KMS-11 (cell line): ENCODE measurements around the gene TRIP13.

Experiments
- H2AFZ ChIP-seq: fragments of 200-600 bp; sonication (generic); 2 replicates; pipeline ENCODE4 v1.6.1; 2016; ENCODE audit warnings: antibody characterized with exemption, mixed run types, low read depth
- H3K27ac ChIP-seq: fragments of 200-600 bp; sonication (generic); 2 replicates; pipeline ENCODE4 v1.6.1; 2016; ENCODE audit warnings: mild to moderate bottlenecking, mixed run types
- H3K27me3 ChIP-seq: fragments of 200-600 bp; sonication (generic); 2 replicates; pipeline ENCODE4 v1.6.1; 2017; ENCODE audit warnings: mild to moderate bottlenecking, low read depth, mixed run types, moderate library complexity; ENCODE audit not compliant: insufficient read depth
- H3K36me3 ChIP-seq: fragments of 200-600 bp; sonication (generic); 2 replicates; pipeline ENCODE4 v1.6.1; 2017; ENCODE audit warnings: mild to moderate bottlenecking, mixed run types; ENCODE audit not compliant: insufficient read depth
- H3K4me1 ChIP-seq: fragments of 200-600 bp; sonication (generic); 2 replicates; pipeline ENCODE4 v1.6.1; 2016; ENCODE audit warnings: mild to moderate bottlenecking, low read depth, mixed run types; ENCODE audit not compliant: poor library complexity, severe bottlenecking
- H3K4me2 ChIP-seq: fragments of 200-600 bp; sonication (generic); 2 replicates; pipeline ENCODE4 v1.7.0; 2016; ENCODE audit warnings: mild to moderate bottlenecking, mixed run types
- H3K4me3 ChIP-seq: fragments of 200-600 bp; sonication (generic); IDR thresholded peaks from 2 replicates; pipeline ENCODE4 v1.6.1; 2017; ENCODE audit warnings: low read depth, low read length, mixed read lengths; ENCODE audit not compliant: insufficient read depth
- H3K79me2 ChIP-seq: fragments of 200-600 bp; sonication (generic); 2 replicates; pipeline ENCODE4 v1.6.1; 2016; ENCODE audit warnings: low read depth, mixed run types; ENCODE audit not compliant: insufficient read depth
- H3K9ac ChIP-seq: fragments of 200-600 bp; sonication (generic); 2 replicates; pipeline ENCODE4 v1.6.1; 2016; ENCODE audit warnings: mild to moderate bottlenecking, mixed run types
- H4K20me1 ChIP-seq: fragments of 200-600 bp; sonication (generic); 2 replicates; pipeline ENCODE4 v1.6.1; 2016; ENCODE audit warnings: mild to moderate bottlenecking, mixed run types; ENCODE audit not compliant: insufficient read depth
- TF ChIP-seq, protein P1 (sequence below): fragments of 200-600 bp; sonication (generic); conservative IDR thresholded peaks from 2 replicates; pipeline ENCODE4 v1.6.1; 2017; ENCODE audit warnings: low read depth, mild to moderate bottlenecking, antibody characterized with exemption, low read length, moderate library complexity, mixed read lengths

Gene TRIP13

DNA sequence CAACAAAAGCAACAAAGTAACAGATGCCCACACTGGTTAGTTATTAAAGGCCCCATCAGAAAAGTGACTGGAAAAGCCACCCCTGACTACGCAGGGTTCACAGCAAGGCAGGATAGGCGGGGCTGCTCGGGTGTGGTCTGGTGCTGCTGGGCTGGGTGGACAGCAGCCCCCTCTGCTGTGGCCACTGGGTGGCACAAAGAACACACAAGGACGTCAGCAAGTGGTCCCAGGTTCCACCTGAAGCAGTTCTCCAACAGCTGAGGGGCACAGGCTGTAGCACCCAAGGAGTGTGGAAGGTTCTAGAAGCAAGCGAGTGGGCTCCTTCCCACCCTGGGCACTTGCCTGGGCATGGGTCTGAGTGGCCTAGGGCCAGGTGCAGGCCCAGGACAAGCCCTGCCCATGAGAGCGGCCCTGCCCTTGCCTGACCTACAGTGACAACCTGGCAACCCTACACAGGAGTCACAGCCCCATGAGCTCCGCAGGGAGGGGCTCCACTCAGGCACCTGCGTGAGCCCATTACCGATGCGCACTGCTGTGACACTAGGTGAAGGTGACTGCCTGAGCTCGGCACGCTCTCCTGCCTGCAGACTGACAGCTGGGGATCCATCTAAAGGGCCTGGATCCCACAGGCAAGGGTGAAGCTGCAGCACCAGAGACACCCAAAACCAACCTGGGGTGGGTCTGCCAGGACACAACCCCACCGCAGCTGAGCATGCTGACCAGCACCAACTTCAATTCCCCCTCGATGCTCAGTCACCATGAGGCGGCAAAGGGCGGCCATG, 8.1 kb upstream of the TRIP13 start:
- no peak overlapping the region for H3K27ac ChIP-seq
- H3K79me2 ChIP-seq, result peaks cover 43% of the 10 kb centered on the region
- no peaks in the 10 kb centered on the region; the same call in 1 of the 2 replicates for H4K20me1 ChIP-seq
- no peak overlapping the region for H3K4me2 ChIP-seq
- no peaks in the 10 kb centered on the region for H3K27me3 ChIP-seq
- H3K36me3 ChIP-seq, result peaks cover 32% of the 10 kb centered on the region; the same call in 1 of the 2 replicates
- no peak overlapping the region for H3K4me3 ChIP-seq
- H3K4me1 ChIP-seq, result no peaks in the 10 kb centered on the region
- H2AFZ ChIP-seq, result no peak overlapping the region
- TF ChIP-seq, protein P1, sequence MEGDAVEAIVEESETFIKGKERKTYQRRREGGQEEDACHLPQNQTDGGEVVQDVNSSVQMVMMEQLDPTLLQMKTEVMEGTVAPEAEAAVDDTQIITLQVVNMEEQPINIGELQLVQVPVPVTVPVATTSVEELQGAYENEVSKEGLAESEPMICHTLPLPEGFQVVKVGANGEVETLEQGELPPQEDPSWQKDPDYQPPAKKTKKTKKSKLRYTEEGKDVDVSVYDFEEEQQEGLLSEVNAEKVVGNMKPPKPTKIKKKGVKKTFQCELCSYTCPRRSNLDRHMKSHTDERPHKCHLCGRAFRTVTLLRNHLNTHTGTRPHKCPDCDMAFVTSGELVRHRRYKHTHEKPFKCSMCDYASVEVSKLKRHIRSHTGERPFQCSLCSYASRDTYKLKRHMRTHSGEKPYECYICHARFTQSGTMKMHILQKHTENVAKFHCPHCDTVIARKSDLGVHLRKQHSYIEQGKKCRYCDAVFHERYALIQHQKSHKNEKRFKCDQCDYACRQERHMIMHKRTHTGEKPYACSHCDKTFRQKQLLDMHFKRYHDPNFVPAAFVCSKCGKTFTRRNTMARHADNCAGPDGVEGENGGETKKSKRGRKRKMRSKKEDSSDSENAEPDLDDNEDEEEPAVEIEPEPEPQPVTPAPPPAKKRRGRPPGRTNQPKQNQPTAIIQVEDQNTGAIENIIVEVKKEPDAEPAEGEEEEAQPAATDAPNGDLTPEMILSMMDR, result no peak
- no peak overlapping the region for H3K9ac ChIP-seq

DNA sequence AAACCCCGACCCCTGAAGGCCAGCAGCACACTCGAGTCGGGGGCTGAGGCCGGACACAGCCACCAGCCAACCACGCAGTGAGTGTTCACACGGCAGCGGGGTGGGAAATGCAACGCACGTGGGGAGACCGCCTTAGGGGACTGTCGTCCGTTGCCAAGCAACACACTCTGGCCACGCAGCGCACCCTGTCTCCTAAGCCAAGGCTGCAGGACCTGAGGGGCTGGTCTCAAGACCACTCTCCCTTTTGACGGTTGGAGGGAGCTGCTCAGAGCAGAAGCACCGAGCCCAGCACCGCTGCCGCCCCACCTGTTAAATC, 7.6 kb upstream of the TRIP13 start:
- Histone ChIP-seq H3K36me3 (peaks cover 32% of the 10 kb centered on the region; the same call in 1 of the 2 replicates), H3K4me2 (no peak overlapping the region)

DNA sequence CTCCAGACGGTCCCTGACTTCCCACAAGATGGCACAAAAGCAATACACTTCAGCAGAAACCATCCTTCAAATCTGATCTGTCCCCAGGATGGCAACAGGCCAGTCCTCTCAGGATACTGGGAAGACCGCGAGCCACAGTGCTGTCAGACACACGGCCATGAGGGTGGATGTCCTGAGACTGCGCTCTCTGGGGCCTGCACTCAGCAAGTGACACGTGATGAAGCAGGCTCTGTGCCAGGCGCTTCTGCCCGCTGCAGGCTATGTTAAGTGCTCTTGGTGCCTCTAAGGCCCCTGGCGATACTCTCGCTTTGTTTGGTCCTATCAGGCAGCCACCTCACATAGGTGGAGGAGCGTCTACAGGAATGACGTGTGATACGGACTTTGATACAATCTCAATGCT, 7.2 kb upstream of the TRIP13 start:
- peaks cover 52% of the 10 kb centered on the region for H3K79me2 ChIP-seq
- H3K27ac ChIP-seq, result no peak overlapping the region

More for the DNA sequence above, 7.6 kb upstream of the TRIP13 start:
- H3K27ac ChIP-seq, result no peak overlapping the region
- H2AFZ ChIP-seq, result no peak overlapping the region
- TF ChIP-seq, protein P1, result no peak
- no peaks in the 10 kb centered on the region for H3K27me3 ChIP-seq
- no peak overlapping the region for H3K4me3 ChIP-seq
- H3K9ac ChIP-seq, result no peak overlapping the region
- no peaks in the 10 kb centered on the region; the same call in 1 of the 2 replicates for H4K20me1 ChIP-seq
- no peaks in the 10 kb centered on the region for H3K4me1 ChIP-seq
- peaks cover 47% of the 10 kb centered on the region for H3K79me2 ChIP-seq

DNA sequence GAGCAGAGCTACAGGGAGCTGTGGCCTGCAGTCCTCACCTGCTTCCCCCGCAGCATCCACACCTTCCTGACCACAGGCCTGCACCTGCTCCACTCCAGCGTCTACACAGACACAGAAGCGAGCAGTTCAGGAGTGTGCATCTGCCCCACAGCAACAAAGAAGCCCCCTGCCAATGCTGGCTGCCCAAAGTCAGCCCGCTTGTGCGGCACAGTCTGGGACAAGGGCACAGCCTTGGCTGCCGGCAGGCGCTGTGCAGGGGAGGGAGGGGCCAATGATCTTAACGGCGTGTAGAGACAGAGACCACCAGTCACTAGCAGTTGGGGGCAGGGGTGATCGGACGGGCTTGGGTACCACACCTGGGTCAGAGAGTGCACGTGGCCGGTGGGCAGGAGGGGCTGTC, 6.6 kb upstream of the TRIP13 start:
- H3K9ac ChIP-seq, result no peak overlapping the region
- H3K4me2 ChIP-seq, result no peak overlapping the region
- H3K79me2 ChIP-seq, result peaks cover 57% of the 10 kb centered on the region
- H4K20me1 ChIP-seq, result no peaks in the 10 kb centered on the region; the same call in 1 of the 2 replicates
- no peaks in the 10 kb centered on the region for H3K27me3 ChIP-seq
- H2AFZ ChIP-seq, result no peak overlapping the region
- TF ChIP-seq, protein P1, result no peak
- no peak overlapping the region for H3K4me3 ChIP-seq
- H3K27ac ChIP-seq, result no peak overlapping the region
- H3K4me1 ChIP-seq, result no peaks in the 10 kb centered on the region
- H3K36me3 ChIP-seq, result peaks cover 32% of the 10 kb centered on the region; the same call in 1 of the 2 replicates

More for the DNA sequence above, 7.2 kb upstream of the TRIP13 start:
- Histone ChIP-seq H3K36me3 (peaks cover 32% of the 10 kb centered on the region; the same call in 1 of the 2 replicates), H3K4me3 (no peak overlapping the region), H3K27me3 (no peaks in the 10 kb centered on the region), H3K4me2 (no peak overlapping the region), H3K4me1 (no peaks in the 10 kb centered on the region), H3K9ac (no peak overlapping the region), H4K20me1 (no peaks in the 10 kb centered on the region; the same call in 1 of the 2 replicates), H2AFZ (no peak overlapping the region)
- TF ChIP-seq, protein P1, result no peak
